Activated CD4-positive, CD25-positive, alpha-beta regulatory T cell (primary cell): ENCODE data around the gene TSPAN14.

Experiments
- DNase-seq, 4 experiments: peaks; one replicate each; lab custom pipeline; 2025; lab: John Stamatoyannopoulos, UW

TSPAN14 gene

GRCh38 chr10:80421707-80422536 lies 32.2 kb upstream of the TSPAN14 start:
- no peak for DNase-seq

DNA sequence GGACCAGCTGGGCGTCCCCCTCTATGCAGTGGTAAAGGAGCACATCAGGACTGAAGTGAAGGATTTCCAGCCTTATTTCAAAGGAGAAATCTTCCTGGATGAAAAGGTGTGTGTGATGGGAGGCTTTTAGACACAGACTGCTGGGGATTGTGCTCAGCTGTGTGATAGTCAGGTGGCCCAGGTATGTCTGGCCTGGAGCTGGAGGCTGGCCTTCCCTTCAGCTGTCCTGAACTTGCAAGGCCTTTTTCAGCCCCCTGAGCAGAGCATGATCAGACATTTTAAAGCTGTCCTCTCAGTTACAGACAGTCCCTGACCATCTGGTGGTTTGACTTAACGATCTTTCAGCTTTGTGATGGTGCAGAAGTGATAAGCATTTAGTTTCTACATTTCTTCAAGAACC lies 28.2 kb upstream of the TSPAN14 start:
- DNase-seq = no peak

GRCh38 chr10:80427541-80427940 lies 26.6 kb upstream of the TSPAN14 start:
- DNase-seq = no peak

DNA sequence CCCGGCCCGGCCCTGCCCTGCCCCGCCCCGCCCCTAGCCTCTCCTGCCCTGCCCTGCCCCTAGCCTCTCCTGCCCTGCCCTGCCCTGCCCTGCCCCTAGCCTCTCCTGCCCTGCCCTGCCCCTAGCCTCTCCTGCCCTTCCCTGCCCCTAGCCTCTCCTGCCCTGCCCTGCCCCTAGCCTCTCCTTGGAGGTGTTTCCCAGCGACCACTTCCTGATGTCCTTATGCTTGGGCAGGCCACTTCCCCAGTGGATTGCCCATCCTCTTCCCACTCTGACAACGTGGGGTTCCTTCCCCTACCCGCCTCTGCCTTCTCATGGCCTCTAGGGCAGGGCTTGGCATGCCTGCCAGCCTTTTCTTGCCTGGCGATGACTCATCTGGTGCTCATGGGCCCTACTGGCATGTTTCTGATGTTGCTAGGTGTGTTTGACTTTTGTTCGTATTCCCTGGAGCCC lies 24.6 kb upstream of the TSPAN14 start:
- DNase-seq = no peak

DNA sequence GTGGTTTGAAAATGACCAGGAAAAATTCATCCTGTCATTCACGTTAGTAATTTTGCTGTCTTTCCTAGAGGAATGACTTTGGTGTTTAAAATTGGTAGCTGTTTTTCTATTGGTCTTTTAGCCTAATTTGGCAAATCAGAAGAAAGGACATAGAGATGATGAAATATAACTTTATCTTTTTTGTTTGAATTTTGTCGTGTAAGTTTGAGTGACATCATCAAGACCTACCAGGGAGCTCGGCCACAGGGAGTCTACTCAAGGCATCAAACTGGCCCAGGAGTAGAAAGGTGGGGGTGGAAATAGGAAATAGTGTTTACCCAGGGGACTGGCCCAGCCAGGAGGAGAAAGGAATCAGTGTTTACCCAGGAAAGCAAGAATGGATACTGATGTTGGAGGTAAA lies 21.0 kb upstream of the TSPAN14 start:
- DNase-seq = no peak

- DNase-seq = no peak
Observed at GRCh38 chr10:80436446-80437098, 17.5 kb upstream of the TSPAN14 start.

DNA sequence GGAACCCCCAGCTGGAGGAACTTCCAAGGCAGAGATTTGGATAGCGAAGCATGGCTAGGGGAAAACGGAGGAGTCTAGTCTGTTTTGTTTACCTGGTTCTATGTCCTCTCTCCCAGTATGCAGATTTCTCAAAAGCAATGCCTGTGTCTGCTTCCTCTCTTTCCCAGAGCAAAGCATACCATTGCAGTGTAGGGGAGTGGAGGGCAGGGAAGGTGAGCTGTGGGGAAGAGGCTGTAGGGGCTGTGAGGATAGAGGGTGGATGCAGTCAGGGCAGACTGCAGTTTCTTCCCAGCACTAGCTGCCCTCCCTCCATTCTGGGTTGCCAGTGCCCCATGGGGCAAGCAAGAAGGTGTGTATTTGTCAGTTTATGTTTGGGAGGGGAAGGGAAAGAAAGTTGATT lies 16.9 kb upstream of the TSPAN14 start:
- no peak for DNase-seq

GRCh38 chr10:80441831-80442230 lies 12.3 kb upstream of the TSPAN14 start:
- DNase-seq = no peak

- no peak for DNase-seq
Observed at GRCh38 chr10:80442879-80443278, 11.2 kb upstream of the TSPAN14 start.

GRCh38 chr10:80443531-80443974 lies 10.6 kb upstream of the TSPAN14 start:
- DNase-seq = no peak

GRCh38 chr10:80444124-80444523 lies 10.0 kb upstream of the TSPAN14 start:
- no peak for DNase-seq

GRCh38 chr10:80444646-80445319 lies 9.3 kb upstream of the TSPAN14 start:
- peak; percentile 30 to 48 (median 42) for DNase-seq

DNA sequence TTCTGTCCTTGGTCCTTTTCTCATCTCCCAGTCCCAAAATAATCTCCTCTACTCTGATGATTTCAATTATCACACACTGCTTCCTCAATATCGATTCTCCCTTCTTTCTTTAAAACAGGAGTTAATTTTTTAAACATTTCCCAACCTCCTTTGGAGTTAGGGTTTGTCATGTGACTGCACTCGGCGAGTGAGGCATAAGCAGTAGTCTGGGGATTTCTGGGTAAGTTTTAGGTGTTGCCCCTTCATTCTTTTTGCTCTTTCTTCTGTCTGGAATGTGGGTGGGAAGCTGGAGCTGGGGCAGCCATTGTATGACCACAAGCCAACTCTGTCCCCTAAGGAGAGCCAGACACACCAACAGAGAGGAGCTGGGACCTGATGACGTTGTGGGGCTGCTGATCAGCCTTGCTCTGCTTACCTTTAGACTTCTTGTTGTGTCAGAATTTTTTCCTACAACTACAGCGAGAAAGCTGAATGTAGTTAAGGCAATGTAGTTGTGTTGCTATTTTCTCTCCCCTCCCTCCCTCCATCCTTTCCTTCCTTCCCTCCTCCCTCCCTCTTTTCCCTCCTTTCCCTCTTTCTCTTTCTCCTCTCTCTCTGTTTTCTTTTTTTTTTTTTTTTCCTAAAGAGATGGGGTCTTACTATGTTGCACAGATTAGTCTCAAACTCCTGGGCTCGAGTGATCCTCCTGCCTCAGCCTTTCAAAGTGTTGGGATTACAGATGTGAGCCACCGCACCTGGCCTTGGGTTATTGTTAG lies 6.5 kb upstream of the TSPAN14 start:
- DNase-seq = no peak

- DNase-seq = no peak
Observed at GRCh38 chr10:80448209-80448942, 5.7 kb upstream of the TSPAN14 start.

GRCh38 chr10:80449520-80449919 lies 4.6 kb upstream of the TSPAN14 start:
- DNase-seq = no peak

- no peak for DNase-seq
Observed at GRCh38 chr10:80451132-80451531, 3.0 kb upstream of the TSPAN14 start.

DNA sequence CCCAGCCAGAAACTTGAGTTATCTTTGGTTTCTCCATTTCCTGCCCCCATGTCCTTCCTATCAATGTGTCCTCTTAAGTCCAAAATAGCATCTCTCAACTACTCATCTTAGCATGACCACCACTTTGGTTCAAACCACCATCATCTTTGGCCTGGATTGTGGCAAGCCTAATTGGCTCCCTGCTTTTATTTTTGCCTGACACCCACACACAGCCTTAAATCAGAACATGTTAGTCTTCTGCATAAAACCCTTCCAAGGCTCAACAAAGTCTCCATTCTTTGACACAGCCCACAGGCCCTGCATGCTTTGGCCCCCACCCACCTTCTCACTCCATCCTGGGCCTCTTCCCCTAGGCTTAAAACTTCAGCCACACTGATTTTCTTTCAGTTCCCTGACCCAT lies 2.0 kb upstream of the TSPAN14 start:
- DNase-seq = no peak

DNA sequence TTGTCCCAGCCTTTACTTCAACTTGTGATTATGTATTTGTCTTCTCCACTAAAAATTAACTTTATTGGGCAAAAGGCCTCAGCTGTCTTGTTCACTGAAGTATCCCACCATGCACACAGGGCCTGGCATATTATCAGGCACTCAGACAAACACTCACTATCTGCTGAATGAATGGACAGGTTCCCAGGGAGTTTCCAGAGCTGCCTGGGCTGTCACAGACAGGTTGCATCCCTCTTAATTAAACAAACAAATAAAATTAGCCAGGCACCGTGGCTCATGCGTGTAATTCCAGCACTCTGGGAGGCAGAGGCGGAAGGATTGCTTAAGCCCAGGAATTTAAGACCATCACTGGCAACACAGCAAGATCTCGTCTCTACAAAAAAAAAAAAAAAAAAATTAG lies 1.5 kb upstream of the TSPAN14 start:
- DNase-seq = no peak

DNA sequence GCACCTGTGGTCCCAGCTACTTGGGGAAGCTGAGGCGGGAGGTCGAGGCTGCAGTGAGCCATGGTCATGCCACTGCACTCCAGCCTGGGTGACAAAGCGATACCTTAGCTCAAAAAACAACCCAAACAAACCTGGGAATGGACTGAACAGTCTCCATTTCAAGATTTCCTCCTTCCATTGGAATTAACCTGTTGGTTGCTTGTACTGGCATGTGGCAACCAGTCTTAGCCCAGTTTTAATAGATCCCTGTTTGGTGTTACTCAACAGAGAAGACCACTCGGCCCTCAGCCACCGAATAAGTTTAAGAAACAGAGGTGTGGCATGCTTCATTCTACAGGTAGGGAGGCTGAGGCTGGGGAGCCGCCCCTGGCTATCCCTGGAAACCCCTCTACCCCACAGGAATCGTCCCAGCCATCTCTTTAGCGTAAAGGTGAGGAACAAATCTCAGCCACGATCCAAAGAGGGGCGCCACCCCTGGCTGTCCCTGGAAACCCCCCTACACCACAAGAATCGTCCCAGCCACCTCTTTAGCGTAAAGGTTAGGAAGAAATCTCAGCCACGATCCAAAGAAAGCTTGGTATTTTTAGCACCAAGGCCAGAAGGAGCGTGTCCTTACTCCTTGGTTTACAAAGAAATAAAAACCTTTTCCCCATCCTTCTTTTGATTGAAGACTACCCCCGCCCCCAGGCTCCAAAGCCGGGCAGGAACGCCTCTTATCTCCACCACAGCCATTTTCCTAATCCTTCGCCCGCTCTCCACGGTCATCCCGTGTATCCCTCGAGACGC lies 861 bp upstream of the TSPAN14 start:
- DNase-seq = no peak
